NCI-H1417 treated with DMSO at 0.1 percent for 48 hours (cell line): ENCODE measurements around the gene PHLDA1.
"Not testable (repeated sequence)": the region's sequence is repeated elsewhere in the genome, so short reads cannot be mapped to it uniquely, and the experiment has no call there.

ENCODE experiments used
- DNase-seq: peaks from one replicate; lab custom pipeline; 2025; lab: John Stamatoyannopoulos, UW

PHLDA1 gene

GRCh38 chr12:75984577-75985182 is 46.9 kb downstream of the PHLDA1 start:
- DNase-seq = no peak

- not testable (repeated sequence) for DNase-seq
Observed at GRCh38 chr12:75983851-75984250, 47.7 kb downstream of the PHLDA1 start.

- no peak for DNase-seq
Observed at GRCh38 chr12:75982979-75983660, 48.5 kb downstream of the PHLDA1 start.

GRCh38 chr12:75982169-75982564 is 49.4 kb downstream of the PHLDA1 start:
- DNase-seq = no peak

DNA sequence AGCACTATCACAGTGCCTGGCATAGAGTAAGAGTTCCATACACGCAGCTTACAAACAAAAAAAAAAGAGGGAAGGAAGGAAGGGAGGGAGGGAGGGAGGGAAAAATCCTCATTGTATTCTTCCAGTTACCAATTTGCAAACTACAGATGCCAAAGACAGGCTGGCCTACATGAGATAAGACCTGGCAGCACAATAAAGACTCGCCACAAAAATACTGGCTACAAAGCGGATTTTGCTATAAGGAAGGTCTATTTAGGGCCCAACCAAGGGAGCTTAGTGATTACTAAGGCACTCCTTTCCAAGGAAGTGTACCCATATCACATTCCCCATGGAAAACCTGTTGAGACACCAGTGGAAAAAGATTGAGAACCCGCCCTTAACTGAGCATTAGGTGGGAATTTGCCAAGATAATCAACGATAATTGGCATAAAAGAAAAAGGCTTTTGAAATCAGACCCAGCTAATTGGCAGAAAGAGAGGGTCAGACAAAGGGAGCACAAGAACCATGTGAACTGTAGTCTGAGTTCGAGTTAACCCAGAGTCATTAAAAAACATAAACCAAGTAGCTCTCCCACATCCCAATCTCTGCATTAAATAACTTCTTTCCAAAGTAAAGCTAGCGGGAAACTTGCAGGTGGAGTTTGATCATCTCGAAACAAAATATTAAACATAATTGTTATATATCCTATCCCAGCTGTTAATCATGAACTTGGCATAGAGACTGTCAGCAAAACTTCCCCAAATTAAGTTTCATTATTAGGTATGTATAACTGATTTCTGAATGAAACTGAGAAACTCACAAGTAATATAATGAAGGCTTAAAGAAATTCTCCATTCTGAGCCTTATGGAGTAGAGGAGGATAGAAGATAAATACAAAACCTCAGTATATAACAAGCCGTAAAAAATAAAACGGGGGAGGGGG is 50.1 kb downstream of the PHLDA1 start:
- DNase-seq = no peak

GRCh38 chr12:75979181-75979580 is 52.4 kb downstream of the PHLDA1 start:
- DNase-seq = no peak

DNA sequence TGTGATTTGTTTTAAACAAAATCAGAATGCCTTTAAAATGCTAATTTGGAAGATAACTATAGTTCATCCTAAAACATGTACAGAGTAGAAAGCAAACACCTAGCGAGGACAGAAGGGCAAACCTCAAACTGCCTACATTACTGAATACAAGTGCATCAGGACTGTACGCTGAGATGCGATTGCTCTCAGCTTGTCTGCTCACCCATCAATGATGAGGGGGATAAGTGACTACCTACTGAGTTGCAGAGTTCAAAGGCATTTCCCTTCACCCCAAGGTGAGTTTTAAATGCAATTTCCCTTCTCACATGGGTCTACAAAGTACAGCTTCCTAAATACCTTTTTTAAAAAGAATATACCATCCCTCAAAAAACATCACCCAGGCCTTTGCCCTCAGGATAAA is 52.9 kb downstream of the PHLDA1 start:
- no peak for DNase-seq

- no peak for DNase-seq
Observed at GRCh38 chr12:75977952-75978671, 53.5 kb downstream of the PHLDA1 start.

DNA sequence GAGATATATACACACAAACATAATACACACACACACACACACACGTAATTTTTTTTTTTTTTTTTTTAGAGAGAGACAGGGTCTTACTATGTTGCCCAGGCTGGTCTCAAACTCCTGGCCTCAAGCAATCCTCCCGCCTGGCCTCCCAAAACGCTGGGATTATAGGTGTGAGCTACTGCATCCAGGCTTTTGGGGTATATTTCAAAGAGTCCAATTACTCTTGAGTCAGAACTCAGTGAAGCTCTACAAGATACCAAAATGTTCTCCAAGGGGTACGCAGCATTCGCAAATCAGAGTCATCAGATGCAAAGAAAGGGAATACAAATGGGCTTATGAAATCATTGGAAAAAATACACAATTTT is 54.0 kb downstream of the PHLDA1 start:
- no peak for DNase-seq

- DNase-seq = no peak
Observed at GRCh38 chr12:75976913-75977312, 54.7 kb downstream of the PHLDA1 start.

DNA sequence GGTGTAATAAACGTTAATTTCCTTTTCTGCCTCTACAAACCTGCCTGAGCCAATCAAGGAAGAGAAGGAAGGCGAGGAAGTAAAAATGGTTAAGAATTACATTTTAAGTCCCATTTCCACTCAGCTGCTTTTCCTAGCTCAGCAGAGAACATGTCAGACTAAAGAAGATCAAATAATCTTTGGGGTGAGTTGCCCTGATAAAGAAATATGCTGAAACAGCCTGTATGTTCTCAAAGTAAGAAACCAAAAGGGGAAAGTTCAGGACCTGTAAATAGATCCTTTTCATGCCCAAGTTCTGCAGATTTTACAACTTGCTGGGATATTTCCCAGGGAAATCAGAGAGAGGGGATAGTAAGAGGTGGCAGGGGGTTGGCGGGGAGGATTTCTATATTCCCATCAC is 55.5 kb downstream of the PHLDA1 start:
- no peak for DNase-seq

DNA sequence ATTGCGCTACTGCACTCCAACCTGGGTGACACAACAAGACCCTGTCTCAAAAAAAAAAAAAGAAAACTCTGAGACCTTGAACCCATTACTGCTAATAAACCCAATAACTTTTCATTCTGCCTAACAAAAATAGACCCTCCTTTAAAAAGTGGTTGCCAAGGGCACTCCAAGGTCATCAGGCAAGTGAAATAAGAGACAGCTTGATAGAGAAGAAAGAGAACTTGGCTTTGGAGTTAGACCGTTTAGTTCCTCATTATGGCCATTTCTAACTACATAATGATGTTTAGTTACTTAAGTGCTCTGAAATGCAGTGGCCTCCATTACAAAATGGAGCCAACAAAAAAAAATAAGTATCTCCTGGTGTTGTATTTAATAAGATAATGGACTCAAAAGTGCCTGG is 55.9 kb downstream of the PHLDA1 start:
- no peak for DNase-seq
